Epithelial cell of proximal tubule (primary cell): ENCODE results near the gene GRIP1. TPM values are rescaled to one million over a fixed set of nuclear protein-coding genes. Genes with fewer than 3 reads are reported as not detected.

Experiments used
- DNase-seq: peaks from one replicate; pipeline ENCODE4 v3.0.0-alpha.2; 2011; ENCODE audit warnings: low read depth
- H3K4me3 ChIP-seq: 2 replicates; pipeline ENCODE4 v1.5.1; 2011; ENCODE audit warnings: low read depth, mild to moderate bottlenecking, low read length
- total RNA-seq: library from RNA; depleted of rRNA; stranded (reverse); fragments of >200 nt; gene quantifications from 2 replicates; pipeline ENCODE4 v1.2.3, GENCODE V29; 2015
- TF ChIP-seq, protein P1 (sequence below): conservative IDR thresholded peaks from 2 replicates; pipeline ENCODE4 v1.5.1; 2012; ENCODE audit warnings: low read depth, mild to moderate bottlenecking, low read length

Gene GRIP1
- total RNA-seq, 1 donor from 2014 or later = 1.5 TPM

DNA sequence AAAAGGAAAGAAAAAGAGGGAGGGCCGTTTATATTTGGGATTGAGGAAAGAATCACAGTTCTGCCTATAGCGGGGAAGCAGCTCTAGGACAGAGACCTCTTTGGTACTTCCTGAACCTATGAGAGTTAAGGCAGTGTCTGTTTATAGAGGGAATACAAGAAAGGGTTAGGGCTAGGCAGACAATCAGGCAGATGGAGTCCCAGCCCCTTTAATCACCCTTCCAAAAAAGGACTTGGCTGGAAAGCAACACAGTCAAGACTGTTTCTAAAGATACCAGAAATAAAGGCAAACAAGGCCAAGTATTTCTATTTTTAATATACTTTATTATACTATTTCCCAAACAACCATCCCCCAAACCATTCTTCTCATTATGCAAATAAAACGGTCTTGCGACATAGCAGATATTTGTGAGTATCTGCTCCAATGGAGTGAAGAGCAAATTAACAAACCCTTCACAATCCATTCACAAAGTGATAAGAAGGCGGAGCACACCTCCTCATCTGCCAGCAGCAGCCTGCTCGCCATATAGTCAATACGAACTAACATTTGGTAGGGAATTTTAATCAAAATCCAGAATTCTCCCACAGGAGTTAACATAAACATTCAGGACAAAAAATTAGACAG is 697 bp upstream of the GRIP1 start:
- no peak for DNase-seq
- TF ChIP-seq, protein P1, sequence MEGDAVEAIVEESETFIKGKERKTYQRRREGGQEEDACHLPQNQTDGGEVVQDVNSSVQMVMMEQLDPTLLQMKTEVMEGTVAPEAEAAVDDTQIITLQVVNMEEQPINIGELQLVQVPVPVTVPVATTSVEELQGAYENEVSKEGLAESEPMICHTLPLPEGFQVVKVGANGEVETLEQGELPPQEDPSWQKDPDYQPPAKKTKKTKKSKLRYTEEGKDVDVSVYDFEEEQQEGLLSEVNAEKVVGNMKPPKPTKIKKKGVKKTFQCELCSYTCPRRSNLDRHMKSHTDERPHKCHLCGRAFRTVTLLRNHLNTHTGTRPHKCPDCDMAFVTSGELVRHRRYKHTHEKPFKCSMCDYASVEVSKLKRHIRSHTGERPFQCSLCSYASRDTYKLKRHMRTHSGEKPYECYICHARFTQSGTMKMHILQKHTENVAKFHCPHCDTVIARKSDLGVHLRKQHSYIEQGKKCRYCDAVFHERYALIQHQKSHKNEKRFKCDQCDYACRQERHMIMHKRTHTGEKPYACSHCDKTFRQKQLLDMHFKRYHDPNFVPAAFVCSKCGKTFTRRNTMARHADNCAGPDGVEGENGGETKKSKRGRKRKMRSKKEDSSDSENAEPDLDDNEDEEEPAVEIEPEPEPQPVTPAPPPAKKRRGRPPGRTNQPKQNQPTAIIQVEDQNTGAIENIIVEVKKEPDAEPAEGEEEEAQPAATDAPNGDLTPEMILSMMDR = no peak
- no peak overlapping the region for H3K4me3 ChIP-seq

DNA sequence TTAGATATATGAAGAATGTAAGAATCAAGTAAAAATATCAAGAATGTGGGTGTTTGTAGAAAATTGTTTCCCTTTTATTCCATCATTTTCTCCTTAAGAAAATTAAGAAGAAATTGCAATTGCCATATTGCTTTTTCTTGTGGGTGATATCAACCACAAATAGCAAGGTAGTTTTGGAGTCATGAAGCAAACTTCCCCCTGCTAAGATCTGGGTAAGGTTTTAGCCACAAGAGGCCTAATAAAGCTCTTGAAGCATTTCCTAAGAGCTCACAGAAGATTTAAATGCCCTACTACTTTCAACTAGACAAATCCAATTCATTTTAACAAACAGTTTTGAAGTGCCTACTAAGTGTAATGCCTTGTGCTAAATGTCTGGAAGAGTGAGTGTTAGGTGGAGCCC is 2.6 kb downstream of the GRIP1 start:
- H3K4me3 ChIP-seq = no peak overlapping the region
- TF ChIP-seq, protein P1 = no peak
- DNase-seq = no peak

- DNase-seq = no peak
- TF ChIP-seq, protein P1 = no peak
- no peak overlapping the region for H3K4me3 ChIP-seq
Observed at GRCh38 chr12:66674495-66675122, 4.3 kb downstream of the GRIP1 start.

DNA sequence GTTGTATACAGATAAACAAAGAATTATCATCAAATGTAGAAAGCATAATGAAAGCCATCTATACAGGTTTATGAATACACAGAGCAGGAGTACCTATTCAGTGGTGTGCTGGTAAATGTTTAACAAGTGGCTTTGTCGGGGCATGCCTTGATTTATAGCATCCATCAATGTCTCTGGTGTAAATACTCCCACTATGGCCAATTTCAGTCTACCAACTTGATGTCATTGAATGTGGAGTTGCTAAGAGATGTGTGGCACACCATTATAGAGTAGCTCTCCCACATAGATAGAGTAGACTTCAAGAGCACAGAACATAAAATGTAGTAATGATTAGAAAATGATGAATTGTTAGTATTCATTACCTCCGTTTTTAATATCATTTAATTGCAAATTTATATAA is 9.3 kb downstream of the GRIP1 start:
- DNase-seq = no peak
- TF ChIP-seq, protein P1 = no peak
- H3K4me3 ChIP-seq = no peak overlapping the region

- H3K4me3 ChIP-seq = no peak overlapping the region
- no peak for DNase-seq
- TF ChIP-seq, protein P1 = no peak
Observed at GRCh38 chr12:66668311-66668710, 10.6 kb downstream of the GRIP1 start.

- no peak for DNase-seq
- TF ChIP-seq, protein P1 = no peak
- H3K4me3 ChIP-seq = no peak overlapping the region
Observed at GRCh38 chr12:66667906-66668305, 11.0 kb downstream of the GRIP1 start.

- DNase-seq = no peak
- H3K4me3 ChIP-seq = no peak overlapping the region
- TF ChIP-seq, protein P1 = no peak
Observed at GRCh38 chr12:66666481-66666880, 12.4 kb downstream of the GRIP1 start.
